ENCODE data around the gene HM13. TPM values are rescaled to one million over a fixed set of nuclear protein-coding genes. Genes with fewer than 3 reads are reported as not detected.

Gene HM13
- total RNA-seq, 1 experiment from 2014 or later: 103 TPM

- TF ChIP-seq, protein P1, sequence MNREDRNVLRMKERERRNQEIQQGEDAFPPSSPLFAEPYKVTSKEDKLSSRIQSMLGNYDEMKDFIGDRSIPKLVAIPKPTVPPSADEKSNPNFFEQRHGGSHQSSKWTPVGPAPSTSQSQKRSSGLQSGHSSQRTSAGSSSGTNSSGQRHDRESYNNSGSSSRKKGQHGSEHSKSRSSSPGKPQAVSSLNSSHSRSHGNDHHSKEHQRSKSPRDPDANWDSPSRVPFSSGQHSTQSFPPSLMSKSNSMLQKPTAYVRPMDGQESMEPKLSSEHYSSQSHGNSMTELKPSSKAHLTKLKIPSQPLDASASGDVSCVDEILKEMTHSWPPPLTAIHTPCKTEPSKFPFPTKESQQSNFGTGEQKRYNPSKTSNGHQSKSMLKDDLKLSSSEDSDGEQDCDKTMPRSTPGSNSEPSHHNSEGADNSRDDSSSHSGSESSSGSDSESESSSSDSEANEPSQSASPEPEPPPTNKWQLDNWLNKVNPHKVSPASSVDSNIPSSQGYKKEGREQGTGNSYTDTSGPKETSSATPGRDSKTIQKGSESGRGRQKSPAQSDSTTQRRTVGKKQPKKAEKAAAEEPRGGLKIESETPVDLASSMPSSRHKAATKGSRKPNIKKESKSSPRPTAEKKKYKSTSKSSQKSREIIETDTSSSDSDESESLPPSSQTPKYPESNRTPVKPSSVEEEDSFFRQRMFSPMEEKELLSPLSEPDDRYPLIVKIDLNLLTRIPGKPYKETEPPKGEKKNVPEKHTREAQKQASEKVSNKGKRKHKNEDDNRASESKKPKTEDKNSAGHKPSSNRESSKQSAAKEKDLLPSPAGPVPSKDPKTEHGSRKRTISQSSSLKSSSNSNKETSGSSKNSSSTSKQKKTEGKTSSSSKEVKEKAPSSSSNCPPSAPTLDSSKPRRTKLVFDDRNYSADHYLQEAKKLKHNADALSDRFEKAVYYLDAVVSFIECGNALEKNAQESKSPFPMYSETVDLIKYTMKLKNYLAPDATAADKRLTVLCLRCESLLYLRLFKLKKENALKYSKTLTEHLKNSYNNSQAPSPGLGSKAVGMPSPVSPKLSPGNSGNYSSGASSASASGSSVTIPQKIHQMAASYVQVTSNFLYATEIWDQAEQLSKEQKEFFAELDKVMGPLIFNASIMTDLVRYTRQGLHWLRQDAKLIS (CRISPR knock-in tag; IDR thresholded peaks at IDR 0.05; ENCODE audit: borderline replicate concordance): peak; percentile 64; the same call in 1 of the 2 replicates
- TF ChIP-seq, protein P2, sequence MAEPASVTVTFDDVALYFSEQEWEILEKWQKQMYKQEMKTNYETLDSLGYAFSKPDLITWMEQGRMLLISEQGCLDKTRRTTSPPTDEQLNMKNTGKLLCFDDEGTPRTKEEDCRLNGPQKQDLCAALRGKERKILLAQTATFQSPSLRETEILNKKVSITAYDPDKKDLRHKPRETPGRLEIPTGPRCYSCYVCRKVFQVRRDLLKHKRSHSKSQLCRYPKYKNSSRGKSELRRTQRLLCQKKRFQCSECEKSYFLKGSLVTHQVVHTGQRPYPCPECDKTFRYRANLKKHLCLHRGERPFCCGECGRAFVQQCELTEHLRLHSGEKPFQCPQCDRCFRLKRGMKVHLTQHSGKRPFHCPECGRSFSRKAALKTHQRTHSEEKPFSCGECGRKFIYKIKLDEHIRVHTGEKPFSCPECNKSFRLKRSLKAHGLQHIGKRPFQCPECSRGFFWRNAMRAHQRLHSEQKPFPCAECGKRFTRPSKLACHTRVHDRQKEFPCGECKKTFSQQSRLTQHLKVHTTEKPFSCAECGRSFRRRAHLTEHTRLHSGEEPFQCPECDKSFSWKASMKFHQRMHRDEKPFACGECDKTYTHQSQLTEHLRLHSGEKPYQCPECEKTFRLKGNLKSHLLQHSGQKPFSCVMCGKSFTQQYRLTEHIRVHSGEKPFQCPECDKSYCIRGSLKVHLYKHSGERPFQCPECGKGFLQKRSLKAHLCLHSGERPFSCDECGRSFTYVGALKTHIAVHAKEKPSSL (CRISPR knock-in tag; conservative IDR thresholded peaks at IDR 0.05): 0 out of 2 replicates have a peak, but pooled peaks have one; percentile 25
- no peak for TF ChIP-seq TEAD4 (CRISPR knock-in tag; IDR thresholded peaks at IDR 0.05)
- no peak for TF ChIP-seq GTF2I (CRISPR knock-in tag; conservative IDR thresholded peaks at IDR 0.05)
- TF ChIP-seq SOX15 (CRISPR knock-in tag; IDR thresholded peaks at IDR 0.05): no peak
- TF ChIP-seq, protein P3, sequence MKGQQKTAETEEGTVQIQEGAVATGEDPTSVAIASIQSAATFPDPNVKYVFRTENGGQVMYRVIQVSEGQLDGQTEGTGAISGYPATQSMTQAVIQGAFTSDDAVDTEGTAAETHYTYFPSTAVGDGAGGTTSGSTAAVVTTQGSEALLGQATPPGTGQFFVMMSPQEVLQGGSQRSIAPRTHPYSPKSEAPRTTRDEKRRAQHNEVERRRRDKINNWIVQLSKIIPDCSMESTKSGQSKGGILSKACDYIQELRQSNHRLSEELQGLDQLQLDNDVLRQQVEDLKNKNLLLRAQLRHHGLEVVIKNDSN (CRISPR knock-in tag; IDR thresholded peaks at IDR 0.05): peak; percentile 36; the same call in 1 of the 2 replicates
- 0 out of 2 replicates have a peak, but pooled peaks have one; percentile 14 for TF ChIP-seq TCF7 (CRISPR knock-in tag; IDR thresholded peaks at IDR 0.05; ENCODE audit: low read depth)
- no peak for TF ChIP-seq TP53 (CRISPR knock-in tag; IDR thresholded peaks at IDR 0.05)
- TF ChIP-seq PRRX2 (CRISPR knock-in tag; IDR thresholded peaks at IDR 0.05): no peak
- peak; percentile 41; the same call in 1 of the 2 replicates for TF ChIP-seq ZNF423 (CRISPR knock-in tag; IDR thresholded peaks at IDR 0.05)
- no peak for TF ChIP-seq ESRRA (CRISPR knock-in tag; IDR thresholded peaks at IDR 0.05; ENCODE audit: borderline replicate concordance)
- 0 out of 2 replicates have a peak, but pooled peaks have one; percentile 61 for TF ChIP-seq ZMAT4 (CRISPR knock-in tag; IDR thresholded peaks at IDR 0.05)
- TF ChIP-seq, protein P4, sequence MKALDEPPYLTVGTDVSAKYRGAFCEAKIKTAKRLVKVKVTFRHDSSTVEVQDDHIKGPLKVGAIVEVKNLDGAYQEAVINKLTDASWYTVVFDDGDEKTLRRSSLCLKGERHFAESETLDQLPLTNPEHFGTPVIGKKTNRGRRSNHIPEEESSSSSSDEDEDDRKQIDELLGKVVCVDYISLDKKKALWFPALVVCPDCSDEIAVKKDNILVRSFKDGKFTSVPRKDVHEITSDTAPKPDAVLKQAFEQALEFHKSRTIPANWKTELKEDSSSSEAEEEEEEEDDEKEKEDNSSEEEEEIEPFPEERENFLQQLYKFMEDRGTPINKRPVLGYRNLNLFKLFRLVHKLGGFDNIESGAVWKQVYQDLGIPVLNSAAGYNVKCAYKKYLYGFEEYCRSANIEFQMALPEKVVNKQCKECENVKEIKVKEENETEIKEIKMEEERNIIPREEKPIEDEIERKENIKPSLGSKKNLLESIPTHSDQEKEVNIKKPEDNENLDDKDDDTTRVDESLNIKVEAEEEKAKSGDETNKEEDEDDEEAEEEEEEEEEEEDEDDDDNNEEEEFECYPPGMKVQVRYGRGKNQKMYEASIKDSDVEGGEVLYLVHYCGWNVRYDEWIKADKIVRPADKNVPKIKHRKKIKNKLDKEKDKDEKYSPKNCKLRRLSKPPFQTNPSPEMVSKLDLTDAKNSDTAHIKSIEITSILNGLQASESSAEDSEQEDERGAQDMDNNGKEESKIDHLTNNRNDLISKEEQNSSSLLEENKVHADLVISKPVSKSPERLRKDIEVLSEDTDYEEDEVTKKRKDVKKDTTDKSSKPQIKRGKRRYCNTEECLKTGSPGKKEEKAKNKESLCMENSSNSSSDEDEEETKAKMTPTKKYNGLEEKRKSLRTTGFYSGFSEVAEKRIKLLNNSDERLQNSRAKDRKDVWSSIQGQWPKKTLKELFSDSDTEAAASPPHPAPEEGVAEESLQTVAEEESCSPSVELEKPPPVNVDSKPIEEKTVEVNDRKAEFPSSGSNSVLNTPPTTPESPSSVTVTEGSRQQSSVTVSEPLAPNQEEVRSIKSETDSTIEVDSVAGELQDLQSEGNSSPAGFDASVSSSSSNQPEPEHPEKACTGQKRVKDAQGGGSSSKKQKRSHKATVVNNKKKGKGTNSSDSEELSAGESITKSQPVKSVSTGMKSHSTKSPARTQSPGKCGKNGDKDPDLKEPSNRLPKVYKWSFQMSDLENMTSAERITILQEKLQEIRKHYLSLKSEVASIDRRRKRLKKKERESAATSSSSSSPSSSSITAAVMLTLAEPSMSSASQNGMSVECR (CRISPR knock-in tag; IDR thresholded peaks at IDR 0.05; ENCODE audit: borderline replicate concordance): 0 out of 2 replicates have a peak, but pooled peaks have one; percentile 29
These were observed 91.9 kb downstream of the HM13 start (continued) for GRCh38 chr20:31605902-31606803.

All from WTC11 (cell line).